ENCODE measurements around the gene PLBD2.

Gene PLBD2

DNA sequence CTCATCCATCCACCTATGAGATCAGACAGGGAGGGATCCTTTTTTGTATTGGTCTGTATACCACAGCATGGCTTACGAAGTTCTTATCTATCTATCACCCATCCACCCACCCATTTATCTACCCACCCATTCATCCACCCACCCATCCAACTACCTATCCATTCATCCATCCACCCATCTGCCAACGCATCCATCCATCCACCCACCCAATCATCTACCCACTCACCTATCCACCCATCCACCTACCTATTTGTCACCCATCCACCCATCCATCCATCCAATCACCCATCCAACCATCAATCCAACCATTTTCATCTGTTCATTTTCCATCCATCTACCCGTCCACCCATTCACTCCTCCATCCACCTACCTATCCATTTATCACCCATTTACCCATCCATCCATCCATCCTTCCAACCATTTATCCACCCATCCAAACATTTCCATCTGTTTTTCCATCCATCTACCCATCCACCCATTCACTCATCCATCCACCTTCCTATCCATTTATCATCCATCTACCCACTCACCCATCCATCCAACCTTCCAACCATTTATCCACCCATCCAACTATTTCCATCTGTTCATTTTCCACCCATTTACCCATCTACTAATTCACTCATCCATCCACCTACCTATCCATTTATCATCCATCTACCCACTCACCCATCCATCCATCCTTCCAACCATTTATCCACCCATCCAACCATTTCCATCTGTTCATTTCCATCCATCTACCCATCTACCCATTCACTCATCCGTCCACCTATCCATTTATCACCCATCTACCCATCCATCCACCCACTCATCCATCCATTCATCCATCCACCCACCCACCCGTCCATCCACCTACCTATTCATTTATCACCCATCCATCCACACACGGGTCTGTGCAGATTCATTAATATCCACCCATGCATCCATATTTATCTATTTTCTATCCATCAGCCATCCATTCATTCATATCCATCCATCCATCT is 32.0 kb downstream of the PLBD2 start:
- Histone ChIP-seq H3K9ac (ENCODE audit: low read depth, low read length) (no peak overlapping the region), H3K36me3 (ENCODE audit: insufficient read depth, low read length) (no peaks in the 10 kb centered on the region), H3K79me2 (ENCODE audit: insufficient read depth, low read length) (no peaks in the 10 kb centered on the region), H3K27me3 (ENCODE audit: insufficient read depth, low read length, poor library complexity) (no peaks in the 10 kb centered on the region), H4K20me1 (ENCODE audit: insufficient read depth, low read length) (no peaks in the 10 kb centered on the region), H3K4me2 (ENCODE audit: insufficient read depth, low read length) (no peak overlapping the region), H3K27ac (ENCODE audit: low read length) (no peak overlapping the region), H3K4me1 (ENCODE audit: insufficient read depth, low read length) (no peaks in the 10 kb centered on the region), H3K4me3 (ENCODE audit: low read depth in 1 of 2, low read length in 2 of 2) (no peak overlapping the region), H2AFZ (ENCODE audit: low read depth, low read length) (no peak overlapping the region), H3K9me3 (ENCODE audit: insufficient read depth, low read length, severe bottlenecking) (no peaks in the 10 kb centered on the region)
- DNase-seq: no peak
- ATAC-seq (ENCODE audit: insufficient read depth, low read depth): no peak
- TF ChIP-seq, protein P1, sequence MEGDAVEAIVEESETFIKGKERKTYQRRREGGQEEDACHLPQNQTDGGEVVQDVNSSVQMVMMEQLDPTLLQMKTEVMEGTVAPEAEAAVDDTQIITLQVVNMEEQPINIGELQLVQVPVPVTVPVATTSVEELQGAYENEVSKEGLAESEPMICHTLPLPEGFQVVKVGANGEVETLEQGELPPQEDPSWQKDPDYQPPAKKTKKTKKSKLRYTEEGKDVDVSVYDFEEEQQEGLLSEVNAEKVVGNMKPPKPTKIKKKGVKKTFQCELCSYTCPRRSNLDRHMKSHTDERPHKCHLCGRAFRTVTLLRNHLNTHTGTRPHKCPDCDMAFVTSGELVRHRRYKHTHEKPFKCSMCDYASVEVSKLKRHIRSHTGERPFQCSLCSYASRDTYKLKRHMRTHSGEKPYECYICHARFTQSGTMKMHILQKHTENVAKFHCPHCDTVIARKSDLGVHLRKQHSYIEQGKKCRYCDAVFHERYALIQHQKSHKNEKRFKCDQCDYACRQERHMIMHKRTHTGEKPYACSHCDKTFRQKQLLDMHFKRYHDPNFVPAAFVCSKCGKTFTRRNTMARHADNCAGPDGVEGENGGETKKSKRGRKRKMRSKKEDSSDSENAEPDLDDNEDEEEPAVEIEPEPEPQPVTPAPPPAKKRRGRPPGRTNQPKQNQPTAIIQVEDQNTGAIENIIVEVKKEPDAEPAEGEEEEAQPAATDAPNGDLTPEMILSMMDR (IDR thresholded peaks at IDR 0.05; ENCODE audit: borderline replicate concordance, extremely low read depth, low read length, poor library complexity, severe bottlenecking): no peak
- no peak for TF ChIP-seq EZH2 (IDR thresholded peaks at IDR 0.05; ENCODE audit: borderline replicate concordance, low read depth, low read length, severe bottlenecking)

DNA sequence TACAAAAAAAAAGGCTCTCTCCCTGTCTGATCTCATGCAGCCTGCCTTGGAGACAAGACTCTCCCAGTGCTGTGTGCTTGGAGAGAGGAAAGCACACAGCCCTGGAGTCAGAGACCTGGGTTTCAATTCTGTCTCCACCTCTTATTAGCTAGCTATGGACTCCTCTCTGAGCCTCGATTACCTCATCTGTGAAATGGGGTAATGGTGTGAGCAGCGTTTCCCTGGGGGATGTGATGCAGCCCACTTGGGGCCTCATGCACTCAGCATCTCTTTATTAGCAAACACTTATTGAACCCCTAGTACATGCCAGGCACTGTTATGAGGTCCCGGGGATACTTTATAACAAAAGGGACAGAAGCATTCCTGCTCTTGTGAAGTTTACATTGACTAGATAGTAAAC is 32.8 kb downstream of the PLBD2 start:
- no peaks in the 10 kb centered on the region for H3K9me3 ChIP-seq (ENCODE audit: insufficient read depth, low read length, severe bottlenecking)
- no peak overlapping the region for H3K9ac ChIP-seq (ENCODE audit: low read depth, low read length)
- no peak overlapping the region for H2AFZ ChIP-seq (ENCODE audit: low read depth, low read length)
- no peak overlapping the region for H3K4me3 ChIP-seq (ENCODE audit: low read depth in 1 of 2, low read length in 2 of 2)
- no peaks in the 10 kb centered on the region for H3K79me2 ChIP-seq (ENCODE audit: insufficient read depth, low read length)
- TF ChIP-seq EZH2 (IDR thresholded peaks at IDR 0.05; ENCODE audit: borderline replicate concordance, low read depth, low read length, severe bottlenecking): no peak
- TF ChIP-seq, protein P1 (IDR thresholded peaks at IDR 0.05; ENCODE audit: borderline replicate concordance, extremely low read depth, low read length, poor library complexity, severe bottlenecking): no peak
- no peak overlapping the region for H3K27ac ChIP-seq (ENCODE audit: low read length)
- H3K4me2 ChIP-seq (ENCODE audit: insufficient read depth, low read length): no peak overlapping the region
- ATAC-seq (ENCODE audit: insufficient read depth, low read depth) (no peak), DNase-seq (no peak)
- no peaks in the 10 kb centered on the region for H3K36me3 ChIP-seq (ENCODE audit: insufficient read depth, low read length)
- no peaks in the 10 kb centered on the region for H4K20me1 ChIP-seq (ENCODE audit: insufficient read depth, low read length)
- no peaks in the 10 kb centered on the region for H3K4me1 ChIP-seq (ENCODE audit: insufficient read depth, low read length)
- H3K27me3 ChIP-seq (ENCODE audit: insufficient read depth, low read length, poor library complexity): no peaks in the 10 kb centered on the region

DNA sequence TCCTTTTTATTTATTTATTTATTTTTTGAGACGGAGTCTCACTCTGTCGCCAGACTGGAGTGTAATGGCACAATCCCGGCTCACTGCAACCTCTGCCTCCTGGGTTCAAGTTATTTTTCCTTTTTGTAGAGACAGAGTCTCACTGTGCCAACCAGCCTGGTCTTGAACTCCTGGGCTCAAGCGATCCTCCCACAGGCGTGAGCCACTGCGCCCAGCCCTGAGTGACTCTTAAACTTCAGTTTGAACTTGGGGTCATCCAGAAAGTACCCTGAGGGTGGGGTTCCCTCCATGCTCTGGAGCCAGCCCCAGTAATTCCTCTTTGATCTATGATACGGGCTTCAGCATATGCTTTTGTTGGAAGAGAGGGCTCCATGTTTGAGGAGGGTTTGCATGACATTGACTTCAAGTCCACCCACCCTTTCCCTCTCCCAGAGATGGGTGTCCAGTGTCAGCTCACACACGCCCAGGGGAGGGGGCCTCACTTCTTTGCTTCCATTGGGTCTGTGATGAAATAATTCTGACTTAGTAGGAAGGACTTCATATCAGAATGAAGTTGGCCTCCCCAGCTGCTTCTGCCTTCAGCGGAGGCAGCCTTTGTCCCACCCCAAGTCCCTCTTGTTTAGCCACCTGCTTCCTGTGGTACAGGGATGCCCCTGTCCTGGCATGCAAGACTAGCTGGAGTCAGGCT is 33.4 kb downstream of the PLBD2 start:
- H3K4me2 ChIP-seq (ENCODE audit: insufficient read depth, low read length): no peak overlapping the region
- no peak for DNase-seq
- H3K9me3 ChIP-seq (ENCODE audit: insufficient read depth, low read length, severe bottlenecking): no peaks in the 10 kb centered on the region
- TF ChIP-seq EZH2 (IDR thresholded peaks at IDR 0.05; ENCODE audit: borderline replicate concordance, low read depth, low read length, severe bottlenecking): no peak
- TF ChIP-seq, protein P1 (IDR thresholded peaks at IDR 0.05; ENCODE audit: borderline replicate concordance, extremely low read depth, low read length, poor library complexity, severe bottlenecking): no peak
- H2AFZ ChIP-seq (ENCODE audit: low read depth, low read length): no peak overlapping the region
- H3K79me2 ChIP-seq (ENCODE audit: insufficient read depth, low read length): no peaks in the 10 kb centered on the region
- H4K20me1 ChIP-seq (ENCODE audit: insufficient read depth, low read length): no peaks in the 10 kb centered on the region
- H3K9ac ChIP-seq (ENCODE audit: low read depth, low read length): no peak overlapping the region
- H3K4me3 ChIP-seq (ENCODE audit: low read depth in 1 of 2, low read length in 2 of 2): no peak overlapping the region
- ATAC-seq (ENCODE audit: insufficient read depth, low read depth): no peak
- no peak overlapping the region for H3K27ac ChIP-seq (ENCODE audit: low read length)
- no peaks in the 10 kb centered on the region for H3K27me3 ChIP-seq (ENCODE audit: insufficient read depth, low read length, poor library complexity)
- no peaks in the 10 kb centered on the region for H3K4me1 ChIP-seq (ENCODE audit: insufficient read depth, low read length)
- no peaks in the 10 kb centered on the region for H3K36me3 ChIP-seq (ENCODE audit: insufficient read depth, low read length)
